Astrocyte (in vitro differentiated cells and primary cell): ENCODE results near the gene DDX46. TPM values are rescaled to one million over a fixed set of nuclear protein-coding genes. Genes with fewer than 3 reads are reported as not detected.

ENCODE experiments used
- DNase-seq: peaks from one replicate; pipeline ENCODE4 v3.0.0-alpha.2; 2010; ENCODE audit warnings: low read depth
- FAIRE-seq: peaks from 2 replicates; lab custom pipeline; 2011; peaks lifted over from hg19 to GRCh38; lab: Jason Lieb, UNC
- H2AFZ ChIP-seq: 2 replicates; pipeline ENCODE4 v1.6.0; 2012; ENCODE audit warnings: low read depth, low read length, inconsistent platforms
- H3K27ac ChIP-seq: 2 replicates; pipeline ENCODE4 v1.5.1; 2011; ENCODE audit warnings: low read depth, low read length, inconsistent platforms
- H3K27me3 ChIP-seq: 2 replicates; pipeline ENCODE4 v1.6.0; 2011; ENCODE audit warnings: low read length, inconsistent platforms; ENCODE audit not compliant: insufficient read depth
- H3K36me3 ChIP-seq: 2 replicates; pipeline ENCODE4 v1.5.1; 2011; ENCODE audit warnings: low read length, inconsistent platforms; ENCODE audit not compliant: insufficient read depth
- H3K4me1 ChIP-seq: 2 replicates; pipeline ENCODE4 v1.5.1; 2011; ENCODE audit warnings: low read length, inconsistent platforms; ENCODE audit not compliant: insufficient read depth
- H3K4me2 ChIP-seq: 2 replicates; pipeline ENCODE4 v1.6.0; 2012; ENCODE audit warnings: low read length, inconsistent platforms
- H3K4me3 ChIP-seq: 2 replicates; pipeline ENCODE4 v1.5.1; 2011; ENCODE audit warnings: low read depth, mild to moderate bottlenecking, low read length, inconsistent platforms; ENCODE audit not compliant: insufficient read depth
- H3K79me2 ChIP-seq: 2 replicates; pipeline ENCODE4 v1.6.0; 2012; ENCODE audit warnings: mild to moderate bottlenecking, low read length, inconsistent platforms; ENCODE audit not compliant: insufficient read depth
- H3K9ac ChIP-seq: 2 replicates; pipeline ENCODE4 v1.6.0; 2012; ENCODE audit warnings: mild to moderate bottlenecking, low read length, inconsistent platforms
- H3K9me3 ChIP-seq: 2 replicates; pipeline ENCODE4 v1.5.1; 2012; ENCODE audit warnings: low read depth, mild to moderate bottlenecking, low read length, inconsistent platforms; ENCODE audit not compliant: insufficient read depth
- H4K20me1 ChIP-seq: 2 replicates; pipeline ENCODE4 v1.6.0; 2012; ENCODE audit warnings: low read length, inconsistent platforms; ENCODE audit not compliant: insufficient read depth
- H3K27ac Mint-ChIP-seq: one replicate; pipeline ENCODE4 v1.8.0; 2021; ENCODE audit warnings: mild to moderate bottlenecking, mixed read lengths; ENCODE audit not compliant: unreplicated experiment
- H3K27me3 Mint-ChIP-seq: one replicate; pipeline ENCODE4 v1.8.0; 2021; ENCODE audit warnings: low read depth, mixed read lengths; ENCODE audit not compliant: unreplicated experiment
- H3K36me3 Mint-ChIP-seq: one replicate; pipeline ENCODE4 v1.8.0; 2021; ENCODE audit warnings: low read depth, mixed read lengths; ENCODE audit not compliant: unreplicated experiment
- H3K4me1 Mint-ChIP-seq: one replicate; pipeline ENCODE4 v1.8.0; 2021; ENCODE audit warnings: low read depth, mixed read lengths; ENCODE audit not compliant: unreplicated experiment
- H3K4me3 Mint-ChIP-seq: one replicate; pipeline ENCODE4 v1.8.0; 2021; ENCODE audit warnings: mild to moderate bottlenecking, moderate library complexity, mixed read lengths; ENCODE audit not compliant: unreplicated experiment
- H3K9me3 Mint-ChIP-seq: one replicate; pipeline ENCODE4 v1.8.0; 2021; ENCODE audit warnings: mild to moderate bottlenecking, mixed read lengths; ENCODE audit not compliant: unreplicated experiment
- CTCF ChIP-seq: IDR thresholded peaks from 2 replicates; pipeline ENCODE4 v1.5.1; 2011; ENCODE audit warnings: low read depth, mild to moderate bottlenecking, inconsistent platforms, low read length, moderate library complexity; ENCODE audit not compliant: insufficient read depth
- EZH2 ChIP-seq: IDR thresholded peaks from 2 replicates; pipeline ENCODE4 v1.6.1; 2012; ENCODE audit warnings: mild to moderate bottlenecking, low read length, inconsistent platforms; ENCODE audit not compliant: insufficient read depth
- total RNA-seq: library from RNA; stranded (reverse); gene quantifications from 2 replicates; pipeline ENCODE4 v1.2.1, GENCODE V29; 2021

DDX46 gene
- total RNA-seq, 1 donor from 2014 or later = 43.6 TPM

- H3K4me1 ChIP-seq = no peaks in the 10 kb centered on the region
- no peak overlapping the region for H3K27ac Mint-ChIP-seq
- FAIRE-seq = no peak
These were observed 60.9 kb downstream of the DDX46 start for GRCh38 chr5:134819407-134819963.

GRCh38 chr5:134821841-134822240 is 63.3 kb downstream of the DDX46 start:
- H3K79me2 ChIP-seq = no peaks in the 10 kb centered on the region
- no peaks in the 10 kb centered on the region for H3K4me1 ChIP-seq
- no peak overlapping the region for H2AFZ ChIP-seq
- FAIRE-seq (no peak), DNase-seq (no peak)
- Mint-ChIP-seq H3K36me3 (peaks cover 5% of the 10 kb centered on the region), H3K27ac (no peak overlapping the region), H3K4me1 (no peaks in the 10 kb centered on the region), H3K4me3 (no peak overlapping the region), H3K9me3 (no peaks in the 10 kb centered on the region), H3K27me3 (no peaks in the 10 kb centered on the region)
- no peak overlapping the region for H3K9ac ChIP-seq
- H4K20me1 ChIP-seq = no peaks in the 10 kb centered on the region
- H3K4me3 ChIP-seq = no peak overlapping the region
- H3K36me3 ChIP-seq = peaks cover 27% of the 10 kb centered on the region
- no peaks in the 10 kb centered on the region for H3K9me3 ChIP-seq
- no peak for TF ChIP-seq CTCF
- TF ChIP-seq EZH2 = no peak
- H3K27ac ChIP-seq = no peak overlapping the region
- no peaks in the 10 kb centered on the region for H3K27me3 ChIP-seq
- H3K4me2 ChIP-seq = no peak overlapping the region

More at GRCh38 chr5:134819407-134819963, 60.9 kb downstream of the DDX46 start:
- no peak overlapping the region for H2AFZ ChIP-seq
- H3K4me3 Mint-ChIP-seq = no peak overlapping the region
- no peaks in the 10 kb centered on the region for H3K9me3 Mint-ChIP-seq
- H3K4me3 ChIP-seq = no peak overlapping the region
- H4K20me1 ChIP-seq = no peaks in the 10 kb centered on the region
- no peak for TF ChIP-seq EZH2
- peaks cover 30% of the 10 kb centered on the region for H3K36me3 ChIP-seq
- H3K36me3 Mint-ChIP-seq = peaks cover 6% of the 10 kb centered on the region
- H3K27ac ChIP-seq = no peak overlapping the region
- H3K4me2 ChIP-seq = no peak overlapping the region
- no peak overlapping the region for H3K9ac ChIP-seq
- H3K27me3 Mint-ChIP-seq = no peaks in the 10 kb centered on the region
- no peaks in the 10 kb centered on the region for H3K4me1 Mint-ChIP-seq
- no peaks in the 10 kb centered on the region for H3K9me3 ChIP-seq
- H3K79me2 ChIP-seq = no peaks in the 10 kb centered on the region
- DNase-seq = no peak
- H3K27me3 ChIP-seq = no peaks in the 10 kb centered on the region

- Mint-ChIP-seq H3K4me3 (no peak overlapping the region), H3K36me3 (peaks cover 5% of the 10 kb centered on the region), H3K9me3 (no peaks in the 10 kb centered on the region), H3K4me1 (no peaks in the 10 kb centered on the region), H3K27ac (no peak overlapping the region), H3K27me3 (no peaks in the 10 kb centered on the region)
- Histone ChIP-seq H3K79me2 (no peaks in the 10 kb centered on the region), H3K9me3 (no peaks in the 10 kb centered on the region), H4K20me1 (no peaks in the 10 kb centered on the region), H3K27me3 (no peaks in the 10 kb centered on the region), H3K27ac (no peak overlapping the region), H3K4me2 (no peak overlapping the region), H3K9ac (no peak overlapping the region), H3K4me3 (no peak overlapping the region), H3K36me3 (peaks cover 27% of the 10 kb centered on the region), H3K4me1 (no peaks in the 10 kb centered on the region), H2AFZ (no peak overlapping the region)
- FAIRE-seq (no peak), DNase-seq (no peak)
- TF ChIP-seq CTCF = no peak
These were observed 66.1 kb downstream of the DDX46 start for GRCh38 chr5:134824681-134825080.
